AG04449 (cell line): ENCODE results near the gene RNASEL.
A peak's percentile ranks its signal among the peaks of the same experiment; 100 is the strongest.
"Not testable (repeated sequence)": the region's sequence is repeated elsewhere in the genome, so short reads cannot be mapped to it uniquely, and the experiment has no call there.

Source experiments
- CTCF ChIA-PET: fragments of 350-600 bp; formaldehyde crosslinking; extraction: SDS; loops from one replicate; lab custom pipeline; 2021; ENCODE audit warnings: antibody characterized with exemption; lab: Yijun Ruan, JAX
- POLR2A ChIA-PET: fragments of 400-600, 350-600 bp; formaldehyde crosslinking; extraction: SDS; loops from one replicate; lab custom pipeline; 2020; ENCODE audit warnings: antibody characterized with exemption, inconsistent platforms; lab: Yijun Ruan, JAX
- DNase-seq: peaks from one replicate; pipeline ENCODE4 v3.0.0-alpha.2; 2010; ENCODE audit warnings: low read depth, low spot score
- H3K4me3 ChIP-seq: 2 replicates; pipeline ENCODE4 v1.5.1; 2011; ENCODE audit warnings: low read depth, mild to moderate bottlenecking, control low read depth, low read length
- CTCF ChIP-seq: IDR thresholded peaks from one replicate; pipeline ENCODE4 v1.5.1; 2011; ENCODE audit warnings: mild to moderate bottlenecking, moderate library complexity, low read length, control low read depth, inconsistent platforms; ENCODE audit not compliant: insufficient read depth; ENCODE audit errors: missing control alignments

RNASEL gene

GRCh38 chr1:182588500-182589396, at the start of gene RNASEL:
TSS of gene RNASEL (minus strand) at chr1:182589256. CDS start at chr1:182586806, 2,450 bp downstream.
- TF ChIP-seq CTCF = no peak
- H3K4me3 ChIP-seq = peak within 1 kb of the TSS; percentile 73
- POLR2A ChIA-PET = no interaction called here
- no peak for DNase-seq
- CTCF ChIA-PET = interaction anchor here (1.6 to 23.1 kb wide), 3 partner anchors 12 to 445 kb away, joined by 5 to 997 read pairs (median 65); partner anchors contain the start of gene NPL

GRCh38 chr1:182637769-182638168, 48.7 kb upstream of the RNASEL start:
- no peak for DNase-seq
- ChIA-PET CTCF (no interaction called here), POLR2A (no interaction called here)
- no peak for TF ChIP-seq CTCF
- H3K4me3 ChIP-seq = no peak overlapping the region

GRCh38 chr1:182635871-182636270, 46.8 kb upstream of the RNASEL start:
- no peak overlapping the region for H3K4me3 ChIP-seq
- POLR2A ChIA-PET = no interaction called here
- DNase-seq = no peak
- no peak for TF ChIP-seq CTCF
- CTCF ChIA-PET = no interaction called here

GRCh38 chr1:182634306-182635072, 45.4 kb upstream of the RNASEL start:
- DNase-seq = no peak
- CTCF ChIA-PET = no interaction called here
- no peak for TF ChIP-seq CTCF

GRCh38 chr1:182633657-182634281, 44.7 kb upstream of the RNASEL start:
- no peak for DNase-seq
- CTCF ChIA-PET = no interaction called here
- no peak overlapping the region for H3K4me3 ChIP-seq
- POLR2A ChIA-PET = no interaction called here
- no peak for TF ChIP-seq CTCF

More at GRCh38 chr1:182634306-182635072, 45.4 kb upstream of the RNASEL start:
- POLR2A ChIA-PET = no interaction called here
- no peak overlapping the region for H3K4me3 ChIP-seq

- no peak overlapping the region for H3K4me3 ChIP-seq
- ChIA-PET CTCF (no interaction called here), POLR2A (no interaction called here)
- no peak for TF ChIP-seq CTCF
- DNase-seq = no peak
These were observed 44.0 kb upstream of the RNASEL start for GRCh38 chr1:182633031-182633430.

- CTCF ChIA-PET, DNase-seq, POLR2A ChIA-PET, H3K4me3 ChIP-seq: not testable (repeated sequence)
These were observed 43.4 kb upstream of the RNASEL start for GRCh38 chr1:182632441-182632857.
